CD14-positive monocyte (primary cell): ENCODE results near the gene FAM43A. TPM values are rescaled to one million over a fixed set of nuclear protein-coding genes. Genes with fewer than 3 reads are reported as not detected.

Source experiments
- DNase-seq, 3 donors: peaks; one replicate each; pipeline ENCODE4 v3.0.0-alpha.2; 2011 to 2022
- H2AFZ ChIP-seq: 2 replicates; pipeline ENCODE4 v1.6.0; 2012; ENCODE audit warnings: mild to moderate bottlenecking, low read depth, low read length, inconsistent platforms; ENCODE audit not compliant: insufficient read depth, poor library complexity, severe bottlenecking
- H3K27ac ChIP-seq, 2 donors: 1 replicate in 1 of 2; 2 replicates in 1 of 2; pipeline ENCODE4 v1.5.1; 2012 to 2013; ENCODE audit warnings: low read length in 2 of 2, control low read depth in 1 of 2, inconsistent platforms in 1 of 2, low read depth in 1 of 2, mild to moderate bottlenecking in 1 of 2
- H3K27me3 ChIP-seq, 2 donors: one replicate each; pipeline versions ENCODE4 v1.6.0 to v1.6.1; 2011 to 2013; ENCODE audit warnings: low read length in 2 of 2; ENCODE audit not compliant: control insufficient read depth in 2 of 2, insufficient read depth in 2 of 2
- H3K36me3 ChIP-seq, 2 donors: replicated peaks in 1 of 2; 1 replicate in 1 of 2; 2 replicates in 1 of 2; pipeline versions ENCODE4 v1.5.1 to v1.6.1; 2012 to 2013; ENCODE audit warnings: low read length in 2 of 2, control low read depth in 1 of 2, inconsistent platforms in 1 of 2, mild to moderate bottlenecking in 1 of 2; ENCODE audit not compliant: insufficient read depth in 2 of 2, control insufficient read depth in 1 of 2
- H3K4me1 ChIP-seq, 2 donors: 1 replicate in 1 of 2; 2 replicates in 1 of 2; pipeline versions ENCODE4 v1.5.1 to v1.6.1; 2012 to 2013; ENCODE audit warnings: low read length in 2 of 2, control low read depth in 1 of 2, inconsistent platforms in 1 of 2, mild to moderate bottlenecking in 1 of 2, moderate library complexity in 1 of 2; ENCODE audit not compliant: insufficient read depth in 2 of 2, control insufficient read depth in 1 of 2
- H3K4me2 ChIP-seq: replicated peaks from 2 replicates; pipeline ENCODE3; 2012; ENCODE audit warnings: low read length, moderate library complexity, mild to moderate bottlenecking; ENCODE audit not compliant: poor library complexity, severe bottlenecking; ENCODE audit errors: extremely low read depth
- H3K4me3 ChIP-seq, 3 experiments: fragments of 200-600 bp in 1 of 3; sonication (generic) in 1 of 3; replicated peaks in 1 of 3; 1 replicate in 2 of 3; 2 replicates in 1 of 3; pipeline ENCODE4 v1.5.1; 2011 to 2013; ENCODE audit warnings: low read length in 3 of 3, mild to moderate bottlenecking in 3 of 3, control low read depth in 2 of 3, low read depth in 2 of 3, inconsistent platforms in 1 of 3, moderate library complexity in 1 of 3
- H3K79me2 ChIP-seq: 2 replicates; pipeline ENCODE4 v1.6.0; 2012; ENCODE audit warnings: mild to moderate bottlenecking, control low read depth, inconsistent platforms, low read length, moderate library complexity; ENCODE audit not compliant: insufficient read depth
- H3K9ac ChIP-seq: 2 replicates; pipeline ENCODE4 v1.6.0; 2017; ENCODE audit warnings: low read length, mild to moderate bottlenecking; ENCODE audit not compliant: insufficient read depth, poor library complexity, severe bottlenecking
- H3K9me3 ChIP-seq, 2 donors: replicated peaks in 1 of 2; 1 replicate in 1 of 2; 2 replicates in 1 of 2; pipeline versions ENCODE4 v1.5.1 to v1.6.1; 2012 to 2013; ENCODE audit warnings: low read length in 2 of 2, control low read depth in 1 of 2; ENCODE audit not compliant: control insufficient read depth in 1 of 2, insufficient read depth in 1 of 2
- H4K20me1 ChIP-seq: 2 replicates; pipeline ENCODE4 v1.6.0; 2012; ENCODE audit warnings: mild to moderate bottlenecking, low read length, control low read depth, moderate library complexity; ENCODE audit not compliant: insufficient read depth
- H3K27ac Mint-ChIP-seq, 7 donors: one replicate each; pipeline ENCODE4 v1.8.0; 2020; ENCODE audit warnings: mild to moderate bottlenecking in 7 of 7, mixed read lengths in 7 of 7, moderate library complexity in 6 of 7, inconsistent platforms in 2 of 7
- H3K27me3 Mint-ChIP-seq, 3 donors: one replicate each; pipeline ENCODE4 v1.8.0; 2021 to 2022; ENCODE audit warnings: low read depth in 3 of 3, mild to moderate bottlenecking in 3 of 3, mixed read lengths in 3 of 3, moderate library complexity in 3 of 3, inconsistent platforms in 1 of 3
- H3K36me3 Mint-ChIP-seq, 2 donors: one replicate each; pipeline ENCODE4 v1.8.0; 2020; ENCODE audit warnings: mixed read lengths in 2 of 2, inconsistent platforms in 1 of 2, mild to moderate bottlenecking in 1 of 2
- H3K4me1 Mint-ChIP-seq: one replicate; pipeline ENCODE4 v1.8.0; 2020; ENCODE audit warnings: mild to moderate bottlenecking, mixed read lengths
- H3K4me3 Mint-ChIP-seq, 2 donors: one replicate each; pipeline ENCODE4 v1.8.0; 2020; ENCODE audit warnings: mild to moderate bottlenecking in 2 of 2, mixed read lengths in 2 of 2, moderate library complexity in 1 of 2
- H3K9me3 Mint-ChIP-seq, 7 donors: one replicate each; pipeline ENCODE4 v1.8.0; 2020 to 2022; ENCODE audit warnings: mixed read lengths in 7 of 7, mild to moderate bottlenecking in 6 of 7, moderate library complexity in 6 of 7, inconsistent platforms in 2 of 7
- CTCF ChIP-seq: fragments of 200-600 bp; IDR thresholded peaks from one replicate; pipeline ENCODE4 v1.8.0; 2022; ENCODE audit warnings: antibody characterized with exemption, mild to moderate bottlenecking
- WGBS: methylation state at CpG from one replicate; pipeline ENCODE4 v1.1.5; 2013; ENCODE audit warnings: missing lambda C conversion rate; ENCODE audit not compliant: insufficient coverage; 5-methylcytosine and 5-hydroxymethylcytosine counted together
- intact Hi-C, 2 donors: fragments of 100-400 bp; cut with micrococcal nuclease; formaldehyde crosslinking; loops; one replicate each; pipeline versions ENCODE4 v1.15.0 to v1.15.1; 2023
- polyA plus RNA-seq, 3 donors: library from polyadenylated mRNA; depleted of rRNA in 1 of 3; unstranded in 2 of 3; stranded (reverse) in 1 of 3; fragments of 300-500 nt in 2 of 3; fragments of >200 nt in 1 of 3; fragmentation: Illumina TruSeq in 2 of 3; gene quantifications; 1 replicate in 2 of 3; 2 replicates in 1 of 3; pipeline ENCODE4 v1.2.3, GENCODE V29; 2012 to 2021

Gene FAM43A
- polyA plus RNA-seq, 3 donors, result 6.6 to 11.3 (median 9.8) TPM

DNA sequence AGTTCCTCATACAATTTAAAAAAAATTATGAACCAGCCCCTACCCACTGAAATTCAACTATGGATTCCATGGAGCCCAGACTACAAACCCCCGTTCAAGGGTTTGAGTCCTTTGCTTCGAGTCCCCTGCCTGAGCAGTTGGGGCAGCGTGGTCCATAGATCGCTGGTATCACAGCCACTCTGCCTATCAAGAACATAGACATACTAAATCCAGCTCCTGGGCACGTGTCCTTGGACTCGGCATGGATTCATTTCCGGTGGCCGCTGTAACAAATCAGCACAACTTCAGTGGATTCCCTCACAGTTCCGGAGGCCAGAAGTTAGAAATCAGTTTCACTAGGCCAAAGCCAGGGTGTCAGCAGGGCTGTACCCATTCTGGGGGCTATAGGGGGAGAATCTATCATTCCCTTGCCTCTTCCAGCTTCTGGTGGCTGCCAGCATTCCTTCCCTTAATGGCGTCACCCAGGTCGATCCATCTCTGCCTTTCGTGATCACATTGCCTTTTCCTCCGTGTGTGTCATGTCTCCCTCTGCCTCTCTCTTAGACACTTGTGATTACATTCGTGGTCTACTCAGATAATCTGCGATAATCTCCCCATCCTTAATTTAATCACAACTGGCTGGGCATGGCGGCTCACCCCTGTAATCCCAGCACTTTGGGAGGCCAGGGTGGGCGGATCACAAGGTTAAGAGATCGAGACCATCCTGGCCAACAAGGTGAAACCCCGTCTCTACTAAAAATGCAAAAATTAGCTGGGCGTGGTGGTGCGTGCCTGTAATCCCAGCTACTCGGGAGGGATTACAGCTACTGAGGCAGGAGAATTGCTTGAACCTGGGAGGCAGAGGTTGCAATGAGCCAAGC is 47.9 kb upstream of the FAM43A start:
- Mint-ChIP-seq H3K27me3 (peaks cover 6 to 8% (median 7%) of the 10 kb centered on the region in 3 donors), H3K9me3 (no peaks in the 10 kb centered on the region), H3K36me3 (peaks cover 35 to 37% of the 10 kb centered on the region in 2 donors), H3K4me3 (no peak overlapping the region), H3K27ac (peak overlapping the region in 1 of 7 donors; percentile 47), H3K4me1 (peaks cover 12% of the 10 kb centered on the region)
- 99% methylated on average over 15 of the region's 22 CpGs for WGBS
- no peaks in the 10 kb centered on the region for H3K27me3 ChIP-seq
- no peak for TF ChIP-seq CTCF
- H3K79me2 ChIP-seq, result no peaks in the 10 kb centered on the region
- H2AFZ ChIP-seq, result no peak overlapping the region
- intact Hi-C loops, result no loop called here
- no peak overlapping the region for H3K4me3 ChIP-seq
- no peaks in the 10 kb centered on the region for H3K9me3 ChIP-seq
- no peaks in the 10 kb centered on the region for H4K20me1 ChIP-seq
- H3K27ac ChIP-seq, result no peak overlapping the region
- no peak overlapping the region for H3K9ac ChIP-seq
- H3K4me1 ChIP-seq, result peaks cover 6 to 9% of the 10 kb centered on the region in 2 donors
- H3K4me2 ChIP-seq, result no peak overlapping the region
- no peak for DNase-seq
- H3K36me3 ChIP-seq, result peaks cover 34 to 39% of the 10 kb centered on the region in 2 donors

- Histone ChIP-seq H3K4me2 (no peak overlapping the region), H3K27me3 (no peaks in the 10 kb centered on the region), H3K4me3 (no peak overlapping the region), H4K20me1 (no peaks in the 10 kb centered on the region), H3K9me3 (no peaks in the 10 kb centered on the region), H3K9ac (no peak overlapping the region), H3K27ac (no peak overlapping the region), H3K36me3 (peaks cover 44 to 52% of the 10 kb centered on the region in 2 donors), H3K79me2 (no peaks in the 10 kb centered on the region), H2AFZ (no peak overlapping the region), H3K4me1 (no peaks in the 10 kb centered on the region)
- DNase-seq, result no peak
- no peak for TF ChIP-seq CTCF
- H3K36me3 Mint-ChIP-seq, result peaks cover 46 to 49% of the 10 kb centered on the region in 2 donors
- peaks cover 0 to 7% (median 0%) of the 10 kb centered on the region in 3 donors for H3K27me3 Mint-ChIP-seq
- intact Hi-C loops, result no loop called here
- H3K27ac Mint-ChIP-seq, result peak overlapping the region in 1 of 7 donors; percentile 17
- no peak overlapping the region for H3K4me3 Mint-ChIP-seq
- H3K9me3 Mint-ChIP-seq, result no peaks in the 10 kb centered on the region
- 97% methylated on average over 8 of the region's 10 CpGs for WGBS
- H3K4me1 Mint-ChIP-seq, result peaks cover 6% of the 10 kb centered on the region
Measured at GRCh38 chr3:194638991-194639605, 46.6 kb upstream of the FAM43A start.
